NB4 (cell line): ENCODE measurements around the gene FLRT1.

ENCODE experiments used
- CTCF ChIP-seq: IDR thresholded peaks from one replicate; pipeline ENCODE4 v1.5.1; 2012; ENCODE audit warnings: low read depth, low read length
- POLR2A ChIP-seq: IDR thresholded peaks from 2 replicates; pipeline ENCODE4 v1.6.1; 2011; ENCODE audit warnings: mild to moderate bottlenecking; ENCODE audit not compliant: insufficient read length; ENCODE audit errors: extremely low read depth

- no peak for TF ChIP-seq CTCF
- TF ChIP-seq POLR2A: no peak
Measured at GRCh38 chr11:64026575-64027205, 9.0 kb upstream of the FLRT1 start.
